H1 (cell line): ENCODE measurements around the gene GDPD2. TPM values are rescaled to one million over a fixed set of nuclear protein-coding genes. Genes with fewer than 3 reads are reported as not detected.

ENCODE experiments used
- CTCF ChIA-PET: fragments of 300-600 bp; sonication (Branson Sonifier 250); formaldehyde crosslinking; loops from one replicate; lab custom pipeline; 2021; ENCODE audit not compliant: partially characterized antibody; lab: Charles Lee
- POLR2A ChIA-PET: fragments of 300-600 bp; sonication (Branson Sonifier 250); formaldehyde crosslinking; loops from one replicate; lab custom pipeline; 2021; ENCODE audit warnings: inconsistent platforms; ENCODE audit not compliant: partially characterized antibody; lab: Charles Lee
- DNase-seq, 2 experiments: peaks; one replicate each; pipeline versions ENCODE4 v3.0.0 to v3.0.0-alpha.2; 2010 to 2022; ENCODE audit warnings: low spot score in 2 of 2, low read depth in 1 of 2, mixed read lengths in 1 of 2
- FAIRE-seq: peaks from 2 replicates; lab custom pipeline; 2011; peaks lifted over from hg19 to GRCh38; lab: Jason Lieb, UNC
- H2AFZ ChIP-seq: 2 replicates; pipeline ENCODE4 v1.8.1; 2012; ENCODE audit warnings: low read length, inconsistent platforms
- H2AK5ac ChIP-seq: 2 replicates; pipeline ENCODE4 v1.6.1; 2013; ENCODE audit warnings: low read depth, low read length
- H2BK120ac ChIP-seq: replicated peaks from 2 replicates; pipeline ENCODE3; 2013; ENCODE audit warnings: low read depth, low read length, inconsistent platforms
- H2BK12ac ChIP-seq: 2 replicates; pipeline ENCODE4 v1.6.1; 2013; ENCODE audit warnings: low read depth, low read length
- H2BK15ac ChIP-seq: 2 replicates; pipeline ENCODE4 v1.6.1; 2013; ENCODE audit warnings: low read length
- H2BK20ac ChIP-seq: 2 replicates; pipeline ENCODE4 v1.6.1; 2013; ENCODE audit warnings: low read length
- H2BK5ac ChIP-seq: 2 replicates; pipeline ENCODE4 v1.6.1; 2013; ENCODE audit warnings: low read depth, low read length
- H3K14ac ChIP-seq: 2 replicates; pipeline ENCODE4 v1.6.1; 2013; ENCODE audit warnings: inconsistent platforms; ENCODE audit not compliant: insufficient read length
- H3K18ac ChIP-seq: 2 replicates; pipeline ENCODE4 v1.6.1; 2013; ENCODE audit warnings: low read length; ENCODE audit errors: extremely low read depth
- H3K23ac ChIP-seq: 2 replicates; pipeline ENCODE4 v1.6.1; 2013; ENCODE audit warnings: inconsistent platforms; ENCODE audit not compliant: insufficient read length
- H3K23me2 ChIP-seq: 2 replicates; pipeline ENCODE4 v1.6.1; 2013; ENCODE audit warnings: low read depth, low read length
- H3K27ac ChIP-seq: 2 replicates; pipeline ENCODE4 v1.6.1; 2011; ENCODE audit warnings: low read depth, low read length, inconsistent platforms
- H3K27me3 ChIP-seq, 4 experiments: replicated peaks in 1 of 4; 1 replicate in 1 of 4; 2 replicates in 3 of 4; pipeline versions ENCODE4 v1.6.1 to v1.8.1; 2011 to 2013; ENCODE audit warnings: low read length in 3 of 4, mild to moderate bottlenecking in 3 of 4, inconsistent platforms in 2 of 4, mixed read lengths in 2 of 4, moderate library complexity in 1 of 4; ENCODE audit not compliant: control insufficient read depth in 3 of 4, insufficient read depth in 3 of 4; ENCODE audit errors: extremely low read depth in 1 of 4
- H3K36me3 ChIP-seq, 4 experiments: 2 replicates each; pipeline versions ENCODE4 v1.6.1 to v1.8.1; 2011 to 2013; ENCODE audit warnings: mild to moderate bottlenecking in 4 of 4, low read length in 3 of 4, moderate library complexity in 2 of 4, control low read depth in 1 of 4, inconsistent platforms in 1 of 4; ENCODE audit not compliant: insufficient read depth in 4 of 4, control insufficient read depth in 2 of 4
- H3K4ac ChIP-seq: replicated peaks from 2 replicates; pipeline ENCODE3; 2013; ENCODE audit warnings: low read length, low read depth, mixed read lengths, inconsistent platforms; ENCODE audit not compliant: insufficient read length
- H3K4me1 ChIP-seq, 4 experiments: replicated peaks in 1 of 4; 1 replicate in 1 of 4; 2 replicates in 3 of 4; pipeline versions ENCODE4 v1.6.1 to v1.8.1; 2011 to 2013; ENCODE audit warnings: low read length in 3 of 4, inconsistent platforms in 2 of 4, mixed read lengths in 1 of 4; ENCODE audit not compliant: insufficient read depth in 4 of 4, control insufficient read depth in 3 of 4
- H3K4me2 ChIP-seq, 2 experiments: 2 replicates each; pipeline versions ENCODE4 v1.6.1 to v1.8.1; 2011 to 2013; ENCODE audit warnings: low read depth in 2 of 2, low read length in 2 of 2, control low read depth in 1 of 2, inconsistent platforms in 1 of 2, mild to moderate bottlenecking in 1 of 2; ENCODE audit not compliant: insufficient read depth in 1 of 2
- H3K4me3 ChIP-seq, 4 experiments: fragments of 200-600, 300-600 bp in 1 of 4; sonication (generic), shearing (Covaris generic), sonication (Bioruptor Twin) in 1 of 4; 2 replicates each; pipeline versions ENCODE4 v1.5.1 to v1.8.1; 2011 to 2016; ENCODE audit warnings: low read length in 4 of 4, low read depth in 3 of 4, control low read depth in 2 of 4, inconsistent platforms in 2 of 4, mild to moderate bottlenecking in 2 of 4, mixed read lengths in 1 of 4, moderate library complexity in 1 of 4; ENCODE audit not compliant: insufficient read depth in 2 of 4; ENCODE audit errors: extremely low read depth in 1 of 4
- H3K56ac ChIP-seq: replicated peaks from 2 replicates; pipeline ENCODE3; 2013; ENCODE audit warnings: low read depth, mild to moderate bottlenecking, mixed read lengths, low read length, inconsistent platforms; ENCODE audit not compliant: insufficient read length
- H3K79me1 ChIP-seq: 2 replicates; pipeline ENCODE4 v1.6.1; 2013; ENCODE audit warnings: low read depth, low read length, control low read depth
- H3K79me2 ChIP-seq, 2 experiments: 2 replicates each; pipeline versions ENCODE4 v1.6.1 to v1.8.1; 2012 to 2013; ENCODE audit warnings: low read length in 2 of 2, mild to moderate bottlenecking in 2 of 2, inconsistent platforms in 1 of 2; ENCODE audit not compliant: insufficient read depth in 2 of 2, control insufficient read depth in 1 of 2
- H3K9ac ChIP-seq, 4 experiments: replicated peaks in 1 of 4; 1 replicate in 1 of 4; 2 replicates in 3 of 4; pipeline versions ENCODE4 v1.6.1 to v1.8.1; 2011 to 2013; ENCODE audit warnings: low read depth in 3 of 4, low read length in 3 of 4, control low read depth in 2 of 4, mild to moderate bottlenecking in 2 of 4, moderate library complexity in 2 of 4, inconsistent platforms in 1 of 4; ENCODE audit errors: extremely low read depth in 1 of 4
- H3K9me3 ChIP-seq, 2 experiments: 2 replicates each; pipeline versions ENCODE4 v1.6.1 to v1.8.1; 2012 to 2013; ENCODE audit warnings: mild to moderate bottlenecking in 2 of 2, moderate library complexity in 2 of 2, control low read depth in 1 of 2, inconsistent platforms in 1 of 2, low read depth in 1 of 2, low read length in 1 of 2, mixed read lengths in 1 of 2; ENCODE audit not compliant: insufficient read depth in 2 of 2
- H4K20me1 ChIP-seq, 2 experiments: replicated peaks in 1 of 2; 2 replicates each; pipeline versions ENCODE3 to v1.8.1; 2011 to 2013; ENCODE audit warnings: inconsistent platforms in 2 of 2, low read length in 2 of 2, mild to moderate bottlenecking in 1 of 2; ENCODE audit not compliant: insufficient read depth in 2 of 2, control insufficient read depth in 1 of 2
- H4K5ac ChIP-seq: 2 replicates; pipeline ENCODE4 v1.6.1; 2013; ENCODE audit warnings: low read length, low read depth, mixed read lengths, inconsistent platforms; ENCODE audit not compliant: insufficient read length
- H4K8ac ChIP-seq: 2 replicates; pipeline ENCODE4 v1.8.0; 2013; ENCODE audit warnings: mild to moderate bottlenecking, moderate library complexity, low read length, inconsistent platforms; ENCODE audit not compliant: insufficient read depth; ENCODE audit errors: extremely low read depth
- H4K91ac ChIP-seq: replicated peaks from 2 replicates; pipeline ENCODE3; 2013; ENCODE audit warnings: low read length, mixed read lengths, inconsistent platforms; ENCODE audit not compliant: insufficient read length
- ATF2 ChIP-seq: IDR thresholded peaks from 2 replicates; pipeline ENCODE4 v1.6.1; 2012; ENCODE audit warnings: low read length, inconsistent platforms
- BACH1 ChIP-seq: IDR thresholded peaks from 2 replicates; pipeline ENCODE4 v1.6.1; 2012; ENCODE audit warnings: low read length, improper control_type of control experiment
- BRCA1 ChIP-seq: IDR thresholded peaks from 2 replicates; pipeline ENCODE4 v1.6.1; 2012; ENCODE audit warnings: low read depth, low read length, improper control_type of control experiment
- MAFK ChIP-seq: IDR thresholded peaks from 2 replicates; pipeline ENCODE4 v1.6.1; 2012; ENCODE audit warnings: low read depth, mild to moderate bottlenecking, improper control_type of control experiment, low read length
- NANOG ChIP-seq: IDR thresholded peaks from 2 replicates; pipeline ENCODE4 v1.6.1; 2011; ENCODE audit warnings: low read length, low read depth, mild to moderate bottlenecking, inconsistent platforms; ENCODE audit not compliant: insufficient read depth, poor library complexity, severe bottlenecking
- RAD21 ChIP-seq, 2 experiments: IDR thresholded peaks in 1 of 2; conservative IDR thresholded peaks in 1 of 2; 2 replicates each; pipeline ENCODE4 v1.6.1; 2011; ENCODE audit warnings: low read depth in 2 of 2, low read length in 2 of 2, improper control_type of control experiment in 1 of 2, inconsistent platforms in 1 of 2, mild to moderate bottlenecking in 1 of 2, moderate library complexity in 1 of 2
- RNF2 ChIP-seq: fragments of 200-900, 300-1000 bp; sonication (generic); IDR thresholded peaks from 2 replicates; pipeline ENCODE4 v1.7.1; 2016; ENCODE audit warnings: borderline replicate concordance, low read depth, mild to moderate bottlenecking, antibody characterized with exemption, low read length; ENCODE audit not compliant: poor library complexity, severe bottlenecking; ENCODE audit errors: missing control alignments
- RXRA ChIP-seq: IDR thresholded peaks from 2 replicates; pipeline ENCODE4 v1.6.1; 2011; ENCODE audit warnings: low read depth, mild to moderate bottlenecking, low read length, moderate library complexity; ENCODE audit not compliant: insufficient read depth
- SUZ12 ChIP-seq: fragments of 200-600 bp; sonication (generic); IDR thresholded peaks from 2 replicates; pipeline ENCODE4 v1.6.1; 2012; ENCODE audit warnings: mild to moderate bottlenecking, inconsistent platforms, low read length, moderate library complexity, mixed read lengths
- TAF1 ChIP-seq: IDR thresholded peaks from 2 replicates; pipeline ENCODE4 v1.6.1; 2011; ENCODE audit warnings: mild to moderate bottlenecking, low read depth, low read length
- TAF7 ChIP-seq: optimal IDR thresholded peaks from 2 replicates; pipeline ENCODE3; 2011; ENCODE audit warnings: low read depth, mild to moderate bottlenecking, inconsistent platforms, low read length, moderate library complexity, borderline replicate concordance
- WGBS, 2 experiments: shearing (Covaris generic) in 1 of 2; methylation state at CpG; one replicate each; pipeline versions ENCODE4 v1.1.6 to v1.1.7; 2013 to 2015; ENCODE audit warnings: low lambda C conversion rate in 2 of 2, mixed read lengths in 2 of 2, inconsistent platforms in 1 of 2, low coverage in 1 of 2, missing lambda C conversion rate in 1 of 2; ENCODE audit not compliant: insufficient replicate concordance in 2 of 2, insufficient coverage in 1 of 2, insufficient read length in 1 of 2; ENCODE audit errors: extremely low coverage in 1 of 2, missing lambda C conversion rate in 1 of 2; 5-methylcytosine and 5-hydroxymethylcytosine counted together
- polyA plus RNA-seq, 7 experiments: library from polyadenylated mRNA; depleted of rRNA in 3 of 7; stranded (reverse) in 5 of 7; unstranded in 2 of 7; fragments of >200 nt in 5 of 7; fragments of 200-250 nt in 2 of 7; gene quantifications; 1 replicate in 5 of 7; 2 replicates in 1 of 7; 4 replicates in 1 of 7; pipeline versions ENCODE4 v1.2.1 to v1.2.3, GENCODE V29; 2011 to 2013; ENCODE audit warnings: missing spikeins in 2 of 7, mixed read lengths in 2 of 7
- total RNA-seq: library from RNA; stranded (reverse); fragmentation: NEBNext Ultra II Directional; extraction: Animal tissue kit (Norgen Biotek cat#: 25700); gene quantifications from 2 replicates; pipeline ENCODE4 v1.2.1, GENCODE V29; 2021

Gene GDPD2
- total and polyA plus RNA-seq, 2 of the 8 experiments (the other 6 are each of a cell fraction or from before 2014, with no cell fraction given), result 25.6 to 68.3 TPM

- Histone ChIP-seq H4K20me1 (peaks cover 4 to 29% of the 10 kb centered on the region in 2 experiments), H3K36me3 (peaks cover 0 to 27% (median 6%) of the 10 kb centered on the region in 4 experiments; a peak in 5 of 8 replicates), H2AFZ (no peak overlapping the region), H2BK5ac (no peak overlapping the region), H3K9ac (no peak overlapping the region), H3K4ac (no peak overlapping the region), H3K56ac (no peak overlapping the region), H3K27ac (no peak overlapping the region), H4K91ac (no peak overlapping the region), H2AK5ac (no peak overlapping the region), H3K23me2 (peaks cover 1% of the 10 kb centered on the region), H3K79me1 (peaks cover 4% of the 10 kb centered on the region), H3K27me3 (no peaks in the 10 kb centered on the region), H2BK15ac (no peak overlapping the region), H3K23ac (no peak overlapping the region), H3K4me3 (no peak overlapping the region), H4K8ac (no peak overlapping the region), H3K14ac (no peak overlapping the region), H3K9me3 (no peaks in the 10 kb centered on the region), H4K5ac (no peak overlapping the region), H2BK120ac (no peak overlapping the region), H2BK20ac (no peak overlapping the region), H3K79me2 (peaks cover 0 to 73% of the 10 kb centered on the region in 2 experiments; a peak in 2 of 4 replicates), H3K18ac (no peak overlapping the region), H3K4me2 (peak overlapping the region in 1 of 2 experiments; percentile 88; a peak in 2 of 4 replicates), H3K4me1 (peaks cover 8 to 39% (median 26%) of the 10 kb centered on the region in 4 experiments; a peak in 6 of 7 replicates), H2BK12ac (no peak overlapping the region)
- ChIA-PET POLR2A (interaction anchor here (1.1 to 5.3 kb wide), 5 partner anchors 11 to 25 kb away, joined by 3 to 29 read pairs (median 5); no protein-coding TSS in a partner anchor), CTCF (interaction anchor here (0.6 to 1.5 kb wide), 6 partner anchors 12 to 420 kb away, joined by 3 to 6 read pairs (median 3); no protein-coding TSS in a partner anchor)
- 84% methylated on average over 9 of the region's 9 CpGs; no CpG with 5 or more reads in 1 of the 2 experiments for WGBS, 2 experiments
- FAIRE-seq, result no peak
- no peak for DNase-seq
- no peak for TF ChIP-seq ATF2
- no peak for TF ChIP-seq TAF1
- no peak for TF ChIP-seq BACH1
- TF ChIP-seq SUZ12, result no peak
- no peak for TF ChIP-seq NANOG
- no peak for TF ChIP-seq BRCA1
- TF ChIP-seq RXRA, result no peak
- TF ChIP-seq RAD21 (IDR thresholded peaks at IDR 0.05 in 1 of 2, conservative IDR thresholded peaks at IDR 0.05 in 1 of 2; ENCODE audit: low read depth in 2 of 2, low read length in 2 of 2), result no peak
- TF ChIP-seq MAFK, result no peak
- TF ChIP-seq TAF7, result no peak
- TF ChIP-seq RNF2, result no peak
Observed at GRCh38 chrX:70480660-70481018, 57.5 kb downstream of the GDPD2 start.
